Jurkat, Clone E6-1 (cell line): ENCODE results near the gene GFPT2.

Experiments used
- DNase-seq: peaks from one replicate; pipeline ENCODE4 v3.0.0-alpha.2; 2011; ENCODE audit warnings: low read depth, low spot score
- H3K4me3 ChIP-seq: 2 replicates; pipeline ENCODE4 v1.5.1; 2011; ENCODE audit warnings: mild to moderate bottlenecking, low read length, control low read depth, moderate library complexity

The GFPT2 gene

GRCh38 chr5:180380441-180380840 is 27.3 kb upstream of the GFPT2 start:
- no peak for DNase-seq
- no peak overlapping the region for H3K4me3 ChIP-seq

- no peak overlapping the region for H3K4me3 ChIP-seq
- DNase-seq, result no peak
These were observed 26.4 kb upstream of the GFPT2 start for GRCh38 chr5:180379355-180380070.

GRCh38 chr5:180378438-180379344 is 25.6 kb upstream of the GFPT2 start:
- no peak overlapping the region for H3K4me3 ChIP-seq
- DNase-seq, result no peak

- no peak for DNase-seq
- H3K4me3 ChIP-seq, result no peak overlapping the region
These were observed 24.5 kb upstream of the GFPT2 start for GRCh38 chr5:180377556-180378197.

GRCh38 chr5:180376511-180376910 is 23.4 kb upstream of the GFPT2 start:
- no peak for DNase-seq
- H3K4me3 ChIP-seq, result no peak overlapping the region

GRCh38 chr5:180375955-180376354 is 22.8 kb upstream of the GFPT2 start:
- H3K4me3 ChIP-seq, result no peak overlapping the region
- no peak for DNase-seq

- no peak for DNase-seq
These were observed 22.2 kb upstream of the GFPT2 start for GRCh38 chr5:180375291-180375690.

GRCh38 chr5:180373870-180374269 is 20.7 kb upstream of the GFPT2 start:
- DNase-seq, result no peak
- H3K4me3 ChIP-seq, result no peak overlapping the region

More at GRCh38 chr5:180375291-180375690, 22.2 kb upstream of the GFPT2 start:
- H3K4me3 ChIP-seq, result no peak overlapping the region

GRCh38 chr5:180373454-180373853 is 20.3 kb upstream of the GFPT2 start:
- DNase-seq, result no peak
- H3K4me3 ChIP-seq, result no peak overlapping the region

GRCh38 chr5:180371949-180372348 is 18.8 kb upstream of the GFPT2 start:
- no peak overlapping the region for H3K4me3 ChIP-seq
- no peak for DNase-seq

- DNase-seq, result no peak
- H3K4me3 ChIP-seq, result no peak overlapping the region
These were observed 17.9 kb upstream of the GFPT2 start for GRCh38 chr5:180370861-180371641.

- no peak for DNase-seq
These were observed 14.9 kb upstream of the GFPT2 start for GRCh38 chr5:180367991-180368390.

GRCh38 chr5:180367300-180367699 is 14.2 kb upstream of the GFPT2 start:
- no peak for DNase-seq
- no peak overlapping the region for H3K4me3 ChIP-seq

More at GRCh38 chr5:180367991-180368390, 14.9 kb upstream of the GFPT2 start:
- no peak overlapping the region for H3K4me3 ChIP-seq

GRCh38 chr5:180366326-180366725 is 13.2 kb upstream of the GFPT2 start:
- DNase-seq, result no peak
- H3K4me3 ChIP-seq, result no peak overlapping the region

GRCh38 chr5:180365829-180366228 is 12.7 kb upstream of the GFPT2 start:
- no peak overlapping the region for H3K4me3 ChIP-seq
- no peak for DNase-seq

GRCh38 chr5:180364306-180364856 is 11.2 kb upstream of the GFPT2 start:
- DNase-seq, result no peak
- no peak overlapping the region for H3K4me3 ChIP-seq

GRCh38 chr5:180360078-180360957 is 7.2 kb upstream of the GFPT2 start:
- no peak for DNase-seq
- H3K4me3 ChIP-seq, result no peak overlapping the region

- H3K4me3 ChIP-seq, result no peak overlapping the region
- no peak for DNase-seq
These were observed 5.6 kb upstream of the GFPT2 start for GRCh38 chr5:180358694-180359093.
